Fibroblast of mammary gland (primary cell): ENCODE results near the gene STKLD1.

Source experiments
- DNase-seq: peaks from one replicate; pipeline ENCODE4 v3.0.0-alpha.2; 2010; ENCODE audit warnings: low read depth
- H3K4me3 ChIP-seq: 2 replicates; pipeline ENCODE4 v1.5.1; 2011; ENCODE audit warnings: low read depth, mild to moderate bottlenecking, low read length, moderate library complexity; ENCODE audit not compliant: control insufficient read depth
- CTCF ChIP-seq: conservative IDR thresholded peaks from 2 replicates; pipeline ENCODE4 v1.5.1; 2011; ENCODE audit warnings: low read depth, low read length, inconsistent platforms; ENCODE audit not compliant: control insufficient read depth, insufficient read depth

STKLD1 gene

GRCh38 chr9:133355881-133356357 is 20.2 kb upstream of the STKLD1 start:
- DNase-seq, result no peak
- no peak for TF ChIP-seq CTCF
- peak overlapping the region; percentile 67 for H3K4me3 ChIP-seq

- DNase-seq, result peak; percentile 61
- H3K4me3 ChIP-seq, result peak within 1 kb of the TSS; percentile 68
- no peak for TF ChIP-seq CTCF
Observed at GRCh38 chr9:133356391-133357091, 19.6 kb upstream of the STKLD1 start, which contains the start of the genes SURF1 and SURF2. Gene SURF1, minus strand, starts transcription at chr9:133356487. Its CDS starts 34 bp downstream, at chr9:133356453. Gene SURF2, plus strand, starts transcription at chr9:133356550. Its CDS starts 43 bp downstream, at chr9:133356593.

- no peak for TF ChIP-seq CTCF
- DNase-seq, result no peak
- no peak overlapping the region for H3K4me3 ChIP-seq
Observed at GRCh38 chr9:133357656-133358055, 18.5 kb upstream of the STKLD1 start.

- no peak for DNase-seq
- H3K4me3 ChIP-seq, result no peak overlapping the region
Observed at GRCh38 chr9:133359399-133360175, 16.6 kb upstream of the STKLD1 start.

GRCh38 chr9:133360400-133361393 is 15.5 kb upstream of the STKLD1 start:
- DNase-seq, result no peak
- no peak overlapping the region for H3K4me3 ChIP-seq
- no peak for TF ChIP-seq CTCF

More at GRCh38 chr9:133359399-133360175, 16.6 kb upstream of the STKLD1 start:
- peak; percentile 55 for TF ChIP-seq CTCF
